Eye (tissue), 1 donor: Measurements from ENCODE around the gene RRM2.

ENCODE experiments used
- DNase-seq: peaks from one replicate; pipeline ENCODE4 v3.0.0-alpha.2; 2015

Gene RRM2

DNA sequence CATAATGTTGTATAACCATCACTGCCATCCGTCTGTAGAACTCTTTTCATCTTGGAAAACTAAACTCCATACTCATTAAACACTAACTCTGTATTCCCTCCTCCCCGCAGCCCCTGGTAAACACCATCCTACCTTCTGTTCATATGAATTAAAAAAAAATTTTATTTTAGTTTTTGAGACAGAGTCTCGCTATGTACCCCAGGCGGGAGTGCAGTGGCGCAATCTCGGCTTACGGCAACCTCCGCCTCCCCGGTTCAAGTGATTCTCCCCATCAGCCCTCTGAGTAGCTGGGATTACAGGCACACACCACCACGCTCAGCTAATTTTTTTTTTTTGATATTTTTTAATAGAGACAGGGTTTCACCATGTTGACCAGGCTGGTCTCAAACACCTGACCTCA lies 52.9 kb downstream of the RRM2 start:
- no peak for DNase-seq

DNA sequence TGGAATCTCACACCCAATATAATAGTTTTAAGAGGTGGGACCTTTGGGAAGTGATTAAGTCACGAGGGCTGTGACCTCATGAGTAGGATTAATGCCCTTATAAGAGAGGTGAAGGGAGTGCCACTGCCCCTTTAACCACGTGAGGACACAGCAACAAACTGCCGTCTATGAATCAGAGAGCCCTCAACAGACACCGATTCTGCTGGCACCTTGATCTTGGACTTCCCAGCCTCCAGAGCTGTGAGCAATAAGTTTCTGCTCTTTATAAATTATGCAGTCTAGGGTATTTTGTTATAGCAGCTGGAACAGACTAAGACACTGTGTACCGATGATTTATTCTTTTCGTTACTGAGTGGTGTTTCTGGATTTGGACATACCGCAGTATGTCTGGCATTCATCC lies 56.2 kb downstream of the RRM2 start:
- DNase-seq = no peak

GRCh38 chr2:10179422-10179821 lies 56.9 kb downstream of the RRM2 start:
- DNase-seq = no peak

DNA sequence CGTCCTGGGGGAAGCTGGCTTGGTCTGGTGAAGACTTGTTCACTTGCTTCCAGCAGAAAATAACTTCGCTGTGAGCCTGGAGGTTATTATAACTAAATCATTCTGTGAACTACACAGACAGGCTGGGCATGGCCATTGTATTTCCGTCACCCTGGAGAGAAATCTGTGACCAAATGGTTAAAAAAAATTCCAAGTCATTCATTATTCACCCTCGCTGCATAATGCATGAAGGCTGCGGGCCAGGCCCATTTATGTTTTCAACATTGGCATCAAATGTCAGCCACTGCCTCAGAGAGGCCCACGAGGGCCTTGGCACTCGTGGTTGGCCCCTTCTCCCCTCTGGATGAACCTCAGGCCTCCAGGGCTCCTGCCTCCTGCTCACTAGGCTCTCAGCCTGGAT lies 57.7 kb downstream of the RRM2 start:
- DNase-seq = no peak
